Psoas muscle (tissue), 8 donors: Measurements from ENCODE around the gene LILRB2. TPM values are rescaled to one million over a fixed set of nuclear protein-coding genes. Genes with fewer than 3 reads are reported as not detected.

Experiments
- ATAC-seq, 4 donors: fragments of 200-7000 bp; cut with Tn5 transposase; one replicate each; pipeline ENCODE4 v1.9.1; 2020; ENCODE audit warnings: moderate library complexity in 3 of 4, mild to moderate bottlenecking in 2 of 4
- DNase-seq, 2 donors: peaks; one replicate each; pipeline ENCODE4 v3.0.0-alpha.2; 2020
- H3K27ac ChIP-seq: fragments of 200-600 bp; one replicate; pipeline ENCODE4 v1.8.0; 2022
- H3K27me3 ChIP-seq, 3 donors: fragments of 200-600 bp in 1 of 3; one replicate each; pipeline versions ENCODE4 v1.6.1 to v1.8.0; 2013 to 2022; ENCODE audit warnings: low read length in 2 of 3, mild to moderate bottlenecking in 2 of 3, moderate library complexity in 1 of 3; ENCODE audit not compliant: insufficient read depth in 3 of 3
- H3K36me3 ChIP-seq, 2 donors: fragments of 200-600 bp in 1 of 2; one replicate each; pipeline versions ENCODE4 v1.6.1 to v1.8.0; 2013 to 2022; ENCODE audit warnings: low read depth in 1 of 2, mild to moderate bottlenecking in 1 of 2, moderate library complexity in 1 of 2; ENCODE audit not compliant: insufficient read depth in 1 of 2
- H3K4me1 ChIP-seq: fragments of 200-600 bp; one replicate; pipeline ENCODE4 v1.8.0; 2022
- H3K4me3 ChIP-seq: fragments of 200-600 bp; one replicate; pipeline ENCODE4 v1.8.0; 2022; ENCODE audit warnings: mild to moderate bottlenecking
- H3K9me3 ChIP-seq: fragments of 200-600 bp; one replicate; pipeline ENCODE4 v1.8.0; 2022
- WGBS, 3 donors: extraction: QIAGEN DNeasy Blood & Tissue Kit; methylation state at CpG; one replicate each; pipeline versions ENCODE4 v1.1.6 to v1.1.7; 2013; 5-methylcytosine and 5-hydroxymethylcytosine counted together
- intact Hi-C, 2 donors: fragments of 100-400 bp; cut with DNase I; formaldehyde crosslinking; loops; one replicate each; pipeline versions ENCODE4 v1.11.0 to v1.14.2; 2022
- polyA plus RNA-seq, 3 donors: library from polyadenylated mRNA; stranded (reverse); fragments of 200-250 nt; gene quantifications; one replicate each; pipeline ENCODE4 v1.2.3, GENCODE V29; 2013
- total RNA-seq, 4 donors: library from RNA; stranded (reverse); fragmentation: NEBNext Ultra II Directional in 2 of 4; extraction: Animal tissue kit (Norgen Biotek cat#: 25700) in 2 of 4; gene quantifications; one replicate each; pipeline versions ENCODE4 v1.2.1 to v1.2.4, GENCODE V29; 2021 to 2023
- TF ChIP-seq, protein P1 (sequence below): fragments of 200-600 bp; IDR thresholded peaks from one replicate; pipeline ENCODE4 v1.8.0; 2022; ENCODE audit warnings: antibody characterized with exemption
- donor health status: healthy with polysubstance abuse.
- donor health status: DM: no; HTN: no; CAD: no; lungs with moderate emphysema.
- donor health status: Bipolar disorder and iron deficiency.
- donor health status: healthy.
- donor health status: DM: yes; HTN: yes; CAD: no.
- donor health status: DM: no; HTN: no; CAD: no.
- donor health status: DM: no; HTN: no; CAD: no.
- donor health status: DM: yes; HTN: yes; CAD: no.

The LILRB2 gene
- total and polyA plus RNA-seq, 7 donors, result 0.41 to 2.4 (median 1.2) TPM

DNA sequence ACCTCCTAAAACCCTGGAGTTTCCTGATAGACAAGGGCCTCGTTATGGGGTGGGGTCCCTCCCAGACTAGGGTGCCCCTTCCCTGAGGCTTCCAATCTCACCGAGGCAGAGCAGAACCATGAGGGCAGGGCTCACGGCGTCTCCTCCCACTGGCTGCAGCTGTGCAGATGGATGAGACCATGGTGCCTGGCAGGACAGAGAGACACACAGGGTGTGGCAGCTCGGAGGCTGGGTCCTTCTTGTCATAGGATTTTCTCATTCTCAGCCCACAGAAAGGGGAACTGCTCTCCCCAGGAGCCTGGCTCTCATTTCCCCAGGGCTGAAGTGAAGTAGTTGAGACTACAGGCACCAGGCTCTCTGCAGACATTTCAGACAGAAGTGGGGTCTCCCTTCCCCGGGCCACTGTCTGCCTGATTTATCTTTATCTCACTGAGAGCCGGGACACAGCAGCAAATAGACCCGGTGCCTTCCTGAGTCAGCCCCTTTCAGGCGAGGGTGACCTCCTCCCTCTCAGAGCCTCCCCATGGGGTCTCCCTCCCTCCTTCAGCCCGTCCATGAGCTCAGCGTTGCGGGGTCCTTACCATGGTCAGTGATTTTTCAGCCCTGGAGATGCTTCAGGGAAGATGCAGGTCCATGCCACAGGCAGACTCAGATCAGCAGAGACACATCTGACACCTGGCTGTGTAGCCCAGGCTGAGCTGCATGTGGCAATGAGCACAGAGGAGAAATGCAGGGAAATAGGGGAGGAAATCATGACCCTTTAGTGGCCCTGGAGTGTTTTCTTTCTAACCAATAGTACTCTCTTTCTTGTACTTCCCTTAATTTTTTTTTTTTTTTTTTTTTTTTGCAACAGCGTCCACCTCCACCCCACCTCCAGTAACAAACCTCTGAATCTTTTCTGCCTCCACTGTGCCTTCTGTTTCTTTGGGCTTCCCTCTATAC lies 31.8 kb upstream of the LILRB2 start, which contains the start of gene LILRA5:
TSS of gene LILRA5 (minus strand) at position 731 of the 942 bp plus-strand sequence. CDS start at position 584, 147 bp downstream.
- Histone ChIP-seq H3K27me3 (peaks cover 0 to 6% (median 4%) of the 10 kb centered on the region in 3 donors), H3K4me1 (no peaks in the 10 kb centered on the region), H3K4me3 (no peak within 1 kb of the TSS), H3K27ac (no peak within 1 kb of the TSS), H3K9me3 (no peaks in the 10 kb centered on the region), H3K36me3 (no peaks in the 10 kb centered on the region)
- TF ChIP-seq, protein P1, sequence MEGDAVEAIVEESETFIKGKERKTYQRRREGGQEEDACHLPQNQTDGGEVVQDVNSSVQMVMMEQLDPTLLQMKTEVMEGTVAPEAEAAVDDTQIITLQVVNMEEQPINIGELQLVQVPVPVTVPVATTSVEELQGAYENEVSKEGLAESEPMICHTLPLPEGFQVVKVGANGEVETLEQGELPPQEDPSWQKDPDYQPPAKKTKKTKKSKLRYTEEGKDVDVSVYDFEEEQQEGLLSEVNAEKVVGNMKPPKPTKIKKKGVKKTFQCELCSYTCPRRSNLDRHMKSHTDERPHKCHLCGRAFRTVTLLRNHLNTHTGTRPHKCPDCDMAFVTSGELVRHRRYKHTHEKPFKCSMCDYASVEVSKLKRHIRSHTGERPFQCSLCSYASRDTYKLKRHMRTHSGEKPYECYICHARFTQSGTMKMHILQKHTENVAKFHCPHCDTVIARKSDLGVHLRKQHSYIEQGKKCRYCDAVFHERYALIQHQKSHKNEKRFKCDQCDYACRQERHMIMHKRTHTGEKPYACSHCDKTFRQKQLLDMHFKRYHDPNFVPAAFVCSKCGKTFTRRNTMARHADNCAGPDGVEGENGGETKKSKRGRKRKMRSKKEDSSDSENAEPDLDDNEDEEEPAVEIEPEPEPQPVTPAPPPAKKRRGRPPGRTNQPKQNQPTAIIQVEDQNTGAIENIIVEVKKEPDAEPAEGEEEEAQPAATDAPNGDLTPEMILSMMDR, result no peak
- intact Hi-C loops, result no loop called here
- DNase-seq (peak in 1 of 2 donors; percentile 62), ATAC-seq (peak in 1 of 4 donors; percentile 33)
- 43 to 50% (median 47%) methylated on average over 13 of the region's 13 CpGs for WGBS, 3 donors

DNA sequence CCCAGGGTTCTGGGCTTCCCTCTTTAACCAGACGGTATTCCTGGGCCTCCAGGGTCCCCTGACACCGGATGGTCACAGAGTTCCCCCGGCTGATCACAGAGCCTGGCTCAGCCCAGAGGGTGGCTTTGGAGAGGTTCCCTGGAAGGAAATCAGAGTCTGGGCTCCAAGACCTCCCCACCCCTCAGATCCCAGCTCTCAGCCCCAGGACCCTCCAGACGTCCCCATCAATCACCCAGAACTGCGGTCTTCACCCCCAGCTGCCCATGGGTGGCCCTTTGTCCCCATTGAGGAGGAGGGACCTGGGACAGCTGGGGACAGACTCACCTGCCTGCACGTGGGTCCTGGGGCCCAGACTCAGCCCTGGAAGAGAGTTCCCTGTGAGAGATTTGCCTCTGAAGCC lies 31.1 kb upstream of the LILRB2 start:
- ATAC-seq, result no peak
- intact Hi-C loops, result no loop called here
- Histone ChIP-seq H3K4me3 (no peak overlapping the region), H3K4me1 (no peaks in the 10 kb centered on the region), H3K36me3 (no peaks in the 10 kb centered on the region), H3K9me3 (no peaks in the 10 kb centered on the region), H3K27me3 (peaks cover 0 to 4% (median 1%) of the 10 kb centered on the region in 3 donors), H3K27ac (no peak overlapping the region)
- 42 to 53% (median 44%) methylated on average over 6 of the region's 6 CpGs for WGBS, 3 donors
- TF ChIP-seq, protein P1, result no peak
- DNase-seq, result no peak

DNA sequence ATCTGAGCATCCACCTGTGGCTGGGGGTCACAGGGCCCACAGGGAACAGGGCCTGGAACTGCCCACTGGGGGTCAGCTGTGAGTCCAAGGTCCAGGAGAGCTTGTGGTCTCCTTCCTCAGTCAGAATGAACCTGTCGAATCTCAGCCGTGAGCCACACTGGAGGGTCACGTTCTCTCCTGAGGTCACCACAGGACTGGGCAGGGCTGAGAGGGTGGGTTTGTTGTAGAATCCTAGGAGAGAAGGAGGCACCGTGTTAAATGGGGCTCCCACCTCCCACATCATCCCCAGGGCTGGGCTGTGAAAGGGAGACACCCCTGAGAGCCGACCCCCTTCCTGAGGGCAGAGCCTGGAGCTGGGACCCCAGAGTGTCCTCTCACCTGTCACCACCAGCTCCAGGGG lies 30.6 kb upstream of the LILRB2 start:
- Histone ChIP-seq H3K36me3 (no peaks in the 10 kb centered on the region), H3K9me3 (no peaks in the 10 kb centered on the region), H3K4me3 (no peak overlapping the region), H3K4me1 (no peaks in the 10 kb centered on the region), H3K27me3 (peaks cover 0 to 4% (median 0%) of the 10 kb centered on the region in 3 donors), H3K27ac (no peak overlapping the region)
- ATAC-seq, result no peak
- intact Hi-C loops, result no loop called here
- 51 to 59% (median 57%) methylated on average over 5 of the region's 5 CpGs for WGBS, 3 donors
- TF ChIP-seq, protein P1, result no peak
- no peak for DNase-seq

DNA sequence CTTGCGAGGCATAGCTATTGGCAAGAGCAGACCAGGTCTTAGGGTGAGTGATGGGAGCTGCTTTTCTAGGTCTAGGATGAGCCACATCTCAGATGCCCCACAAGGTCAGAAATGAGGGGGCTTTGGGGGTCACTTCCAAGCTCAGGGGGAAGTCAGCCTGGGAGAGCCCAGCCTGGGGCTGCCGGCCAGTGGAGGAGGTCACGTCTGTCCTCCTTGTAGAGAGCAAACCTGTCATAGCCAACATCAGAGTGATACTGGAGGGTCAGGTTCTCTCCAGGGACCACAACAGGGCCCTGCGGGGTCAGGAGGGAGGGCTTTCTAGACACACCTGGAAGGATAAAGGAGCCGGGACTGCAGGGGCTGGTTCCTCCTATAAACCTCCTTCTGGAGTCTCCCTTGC lies 29.6 kb upstream of the LILRB2 start:
- intact Hi-C loops, result no loop called here
- no peak for DNase-seq
- Histone ChIP-seq H3K27ac (no peak overlapping the region), H3K9me3 (no peaks in the 10 kb centered on the region), H3K27me3 (peaks cover 0 to 4% (median 0%) of the 10 kb centered on the region in 3 donors), H3K4me3 (no peak overlapping the region), H3K4me1 (no peaks in the 10 kb centered on the region), H3K36me3 (no peaks in the 10 kb centered on the region)
- no peak for ATAC-seq
- 65 to 83% (median 69%) methylated on average over 5 of the region's 5 CpGs for WGBS, 3 donors
- TF ChIP-seq, protein P1, result no peak
